ENCODE data around the gene VIL1. TPM values are rescaled to one million over a fixed set of nuclear protein-coding genes. Genes with fewer than 3 reads are reported as not detected.

The VIL1 gene
- total and polyA plus RNA-seq, 2 of the 13 experiments (the other 11 are each of a cell fraction or from before 2014, with no cell fraction given), result 287 to 301 TPM

DNA sequence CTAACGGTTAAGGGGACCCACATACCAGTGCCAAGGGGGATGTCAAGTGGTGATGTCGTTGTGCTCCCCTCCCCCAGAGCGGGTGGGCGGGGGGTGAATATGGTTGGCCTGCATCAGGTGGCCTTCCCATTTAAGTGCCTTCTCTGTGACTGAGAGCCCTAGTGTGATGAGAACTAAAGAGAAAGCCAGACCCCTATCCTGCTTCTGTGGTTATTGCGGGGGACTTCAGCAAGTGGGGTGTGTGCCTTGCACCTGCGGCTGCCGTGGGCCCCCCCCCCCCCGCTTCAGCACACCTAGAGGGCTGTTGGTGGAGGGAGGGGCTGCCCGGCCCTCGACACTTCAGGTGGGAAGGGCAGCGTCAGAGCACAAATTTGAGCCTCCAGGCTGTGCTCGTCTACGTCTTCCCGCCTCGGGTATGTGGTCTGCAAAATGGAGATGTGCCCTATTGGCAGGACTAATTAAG lies 13.1 kb upstream of the VIL1 start (continued):
- TF ChIP-seq ZNF75D (CRISPR knock-in tag; IDR thresholded peaks at IDR 0.05; ENCODE audit: borderline replicate concordance) (0 out of 2 replicates have a peak, but pooled peaks have one; percentile 38), MEF2D (CRISPR knock-in tag; IDR thresholded peaks at IDR 0.05) (peak; percentile 59; the same call in 1 of the 2 replicates), ZNF562 (CRISPR knock-in tag; IDR thresholded peaks at IDR 0.05; ENCODE audit: borderline replicate concordance) (no peak), ZNF430 (CRISPR knock-in tag; IDR thresholded peaks at IDR 0.05) (peak; percentile 83; the same call in 1 of the 2 replicates), SAFB2 (CRISPR knock-in tag; IDR thresholded peaks at IDR 0.05; ENCODE audit: borderline replicate concordance, low read depth) (0 out of 2 replicates have a peak, but pooled peaks have one; percentile 51), ZFY (CRISPR knock-in tag; IDR thresholded peaks at IDR 0.05) (no peak), ZBTB20 (CRISPR knock-in tag; IDR thresholded peaks at IDR 0.05; ENCODE audit: borderline replicate concordance, low read depth) (peak; percentile 55; the same call in 1 of the 2 replicates), MXI1 (IDR thresholded peaks at IDR 0.05; ENCODE audit: borderline replicate concordance, low read depth, low read length) (no peak), ZNF777 (CRISPR knock-in tag; IDR thresholded peaks at IDR 0.05) (no peak), ZNF253 (CRISPR knock-in tag; IDR thresholded peaks at IDR 0.05; ENCODE audit: borderline replicate concordance) (0 out of 2 replicates have a peak, but pooled peaks have one; percentile 74), ZNF737 (CRISPR knock-in tag; IDR thresholded peaks at IDR 0.05; ENCODE audit: borderline replicate concordance) (no peak), ZSCAN31 (CRISPR knock-in tag; IDR thresholded peaks at IDR 0.05; ENCODE audit: low read depth) (no peak), NAIF1 (CRISPR knock-in tag; IDR thresholded peaks at IDR 0.05; ENCODE audit: borderline replicate concordance) (peak; percentile 64; the same call in 1 of the 2 replicates), POLR2AphosphoS2 (IDR thresholded peaks at IDR 0.05; ENCODE audit: low read depth, low read length) (0 out of 2 replicates have a peak, but pooled peaks have one; percentile 27), FOSL1 (CRISPR knock-in tag; IDR thresholded peaks at IDR 0.05; ENCODE audit: borderline replicate concordance) (no peak), ZC3H13 (CRISPR knock-in tag; IDR thresholded peaks at IDR 0.05) (peak; percentile 96)
- TF ChIP-seq, protein P1, sequence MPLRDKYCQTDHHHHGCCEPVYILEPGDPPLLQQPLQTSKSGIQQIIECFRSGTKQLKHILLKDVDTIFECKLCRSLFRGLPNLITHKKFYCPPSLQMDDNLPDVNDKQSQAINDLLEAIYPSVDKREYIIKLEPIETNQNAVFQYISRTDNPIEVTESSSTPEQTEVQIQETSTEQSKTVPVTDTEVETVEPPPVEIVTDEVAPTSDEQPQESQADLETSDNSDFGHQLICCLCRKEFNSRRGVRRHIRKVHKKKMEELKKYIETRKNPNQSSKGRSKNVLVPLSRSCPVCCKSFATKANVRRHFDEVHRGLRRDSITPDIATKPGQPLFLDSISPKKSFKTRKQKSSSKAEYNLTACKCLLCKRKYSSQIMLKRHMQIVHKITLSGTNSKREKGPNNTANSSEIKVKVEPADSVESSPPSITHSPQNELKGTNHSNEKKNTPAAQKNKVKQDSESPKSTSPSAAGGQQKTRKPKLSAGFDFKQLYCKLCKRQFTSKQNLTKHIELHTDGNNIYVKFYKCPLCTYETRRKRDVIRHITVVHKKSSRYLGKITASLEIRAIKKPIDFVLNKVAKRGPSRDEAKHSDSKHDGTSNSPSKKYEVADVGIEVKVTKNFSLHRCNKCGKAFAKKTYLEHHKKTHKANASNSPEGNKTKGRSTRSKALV (CRISPR knock-in tag; IDR thresholded peaks at IDR 0.05), result no peak
- TF ChIP-seq, protein P2, sequence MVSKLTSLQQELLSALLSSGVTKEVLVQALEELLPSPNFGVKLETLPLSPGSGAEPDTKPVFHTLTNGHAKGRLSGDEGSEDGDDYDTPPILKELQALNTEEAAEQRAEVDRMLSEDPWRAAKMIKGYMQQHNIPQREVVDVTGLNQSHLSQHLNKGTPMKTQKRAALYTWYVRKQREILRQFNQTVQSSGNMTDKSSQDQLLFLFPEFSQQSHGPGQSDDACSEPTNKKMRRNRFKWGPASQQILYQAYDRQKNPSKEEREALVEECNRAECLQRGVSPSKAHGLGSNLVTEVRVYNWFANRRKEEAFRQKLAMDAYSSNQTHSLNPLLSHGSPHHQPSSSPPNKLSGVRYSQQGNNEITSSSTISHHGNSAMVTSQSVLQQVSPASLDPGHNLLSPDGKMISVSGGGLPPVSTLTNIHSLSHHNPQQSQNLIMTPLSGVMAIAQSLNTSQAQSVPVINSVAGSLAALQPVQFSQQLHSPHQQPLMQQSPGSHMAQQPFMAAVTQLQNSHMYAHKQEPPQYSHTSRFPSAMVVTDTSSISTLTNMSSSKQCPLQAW (CRISPR knock-in tag; IDR thresholded peaks at IDR 0.05), result peak; percentile 63
- TF ChIP-seq, protein P3, sequence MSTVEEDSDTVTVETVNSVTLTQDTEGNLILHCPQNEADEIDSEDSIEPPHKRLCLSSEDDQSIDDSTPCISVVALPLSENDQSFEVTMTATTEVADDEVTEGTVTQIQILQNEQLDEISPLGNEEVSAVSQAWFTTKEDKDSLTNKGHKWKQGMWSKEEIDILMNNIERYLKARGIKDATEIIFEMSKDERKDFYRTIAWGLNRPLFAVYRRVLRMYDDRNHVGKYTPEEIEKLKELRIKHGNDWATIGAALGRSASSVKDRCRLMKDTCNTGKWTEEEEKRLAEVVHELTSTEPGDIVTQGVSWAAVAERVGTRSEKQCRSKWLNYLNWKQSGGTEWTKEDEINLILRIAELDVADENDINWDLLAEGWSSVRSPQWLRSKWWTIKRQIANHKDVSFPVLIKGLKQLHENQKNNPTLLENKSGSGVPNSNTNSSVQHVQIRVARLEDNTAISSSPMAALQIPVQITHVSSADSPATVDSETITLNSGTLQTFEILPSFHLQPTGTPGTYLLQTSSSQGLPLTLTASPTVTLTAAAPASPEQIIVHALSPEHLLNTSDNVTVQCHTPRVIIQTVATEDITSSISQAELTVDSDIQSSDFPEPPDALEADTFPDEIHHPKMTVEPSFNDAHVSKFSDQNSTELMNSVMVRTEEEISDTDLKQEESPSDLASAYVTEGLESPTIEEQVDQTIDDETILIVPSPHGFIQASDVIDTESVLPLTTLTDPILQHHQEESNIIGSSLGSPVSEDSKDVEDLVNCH (CRISPR knock-in tag; IDR thresholded peaks at IDR 0.05), result no peak
- TF ChIP-seq, protein P4, sequence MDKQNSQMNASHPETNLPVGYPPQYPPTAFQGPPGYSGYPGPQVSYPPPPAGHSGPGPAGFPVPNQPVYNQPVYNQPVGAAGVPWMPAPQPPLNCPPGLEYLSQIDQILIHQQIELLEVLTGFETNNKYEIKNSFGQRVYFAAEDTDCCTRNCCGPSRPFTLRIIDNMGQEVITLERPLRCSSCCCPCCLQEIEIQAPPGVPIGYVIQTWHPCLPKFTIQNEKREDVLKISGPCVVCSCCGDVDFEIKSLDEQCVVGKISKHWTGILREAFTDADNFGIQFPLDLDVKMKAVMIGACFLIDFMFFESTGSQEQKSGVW (CRISPR knock-in tag; IDR thresholded peaks at IDR 0.05; ENCODE audit: borderline replicate concordance), result peak; percentile 68; the same call in 1 of the 2 replicates
- TF ChIP-seq, protein P5, sequence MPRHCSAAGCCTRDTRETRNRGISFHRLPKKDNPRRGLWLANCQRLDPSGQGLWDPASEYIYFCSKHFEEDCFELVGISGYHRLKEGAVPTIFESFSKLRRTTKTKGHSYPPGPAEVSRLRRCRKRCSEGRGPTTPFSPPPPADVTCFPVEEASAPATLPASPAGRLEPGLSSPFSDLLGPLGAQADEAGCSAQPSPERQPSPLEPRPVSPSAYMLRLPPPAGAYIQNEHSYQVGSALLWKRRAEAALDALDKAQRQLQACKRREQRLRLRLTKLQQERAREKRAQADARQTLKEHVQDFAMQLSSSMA (CRISPR knock-in tag; IDR thresholded peaks at IDR 0.05), result peak; percentile 64; the same call in 1 of the 2 replicates

All from HepG2 (cell line).